Stimulated activated CD8-positive, alpha-beta memory T cell treated with anti-CD3 and anti-CD28 coated beads, Interleukin-15, amount 100 ng/mL, for 4 hours (primary cell): ENCODE data around the gene ACAD11.
"Not testable (repeated sequence)": the region's sequence is repeated elsewhere in the genome, so short reads cannot be mapped to it uniquely, and the experiment has no call there.

Source experiments
- DNase-seq, 2 donors: peaks; one replicate each; pipeline ENCODE4 v3.0.0-alpha.2; 2020; ENCODE audit warnings: low read depth in 2 of 2

ACAD11 gene

DNA sequence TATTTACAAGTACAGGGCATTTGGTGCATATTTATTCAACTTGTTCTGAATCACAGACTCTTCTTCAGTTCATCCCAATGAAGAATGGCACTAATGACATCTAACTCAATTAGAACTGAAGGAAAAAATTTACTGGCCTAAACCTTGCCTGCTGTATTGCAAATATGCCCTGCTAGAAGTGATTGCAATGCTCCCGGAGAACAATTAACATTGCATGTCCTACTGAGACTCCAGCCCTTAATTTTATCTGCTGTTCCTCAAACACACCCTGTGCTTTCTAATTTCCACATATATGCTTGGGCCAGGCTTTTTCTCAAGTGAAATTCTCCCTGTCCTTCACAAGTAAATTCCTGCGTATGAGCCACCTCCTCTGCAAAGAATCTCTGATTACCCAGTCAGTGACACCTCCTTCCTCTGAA lies 54.2 kb downstream of the ACAD11 start:
- no peak for DNase-seq

DNA sequence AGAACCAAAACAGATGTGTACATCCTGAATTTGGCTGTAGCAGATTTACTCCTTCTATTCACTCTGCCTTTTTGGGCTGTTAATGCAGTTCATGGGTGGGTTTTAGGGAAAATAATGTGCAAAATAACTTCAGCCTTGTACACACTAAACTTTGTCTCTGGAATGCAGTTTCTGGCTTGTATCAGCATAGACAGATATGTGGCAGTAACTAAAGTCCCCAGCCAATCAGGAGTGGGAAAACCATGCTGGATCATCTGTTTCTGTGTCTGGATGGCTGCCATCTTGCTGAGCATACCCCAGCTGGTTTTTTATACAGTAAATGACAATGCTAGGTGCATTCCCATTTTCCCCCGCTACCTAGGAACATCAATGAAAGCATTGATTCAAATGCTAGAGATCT lies 59.0 kb downstream of the ACAD11 start:
- not testable (repeated sequence) for DNase-seq

GRCh38 chr3:132598181-132598580 lies 61.4 kb downstream of the ACAD11 start:
- DNase-seq = no peak

- no peak for DNase-seq
Measured at GRCh38 chr3:132597660-132598059, 61.9 kb downstream of the ACAD11 start.

DNA sequence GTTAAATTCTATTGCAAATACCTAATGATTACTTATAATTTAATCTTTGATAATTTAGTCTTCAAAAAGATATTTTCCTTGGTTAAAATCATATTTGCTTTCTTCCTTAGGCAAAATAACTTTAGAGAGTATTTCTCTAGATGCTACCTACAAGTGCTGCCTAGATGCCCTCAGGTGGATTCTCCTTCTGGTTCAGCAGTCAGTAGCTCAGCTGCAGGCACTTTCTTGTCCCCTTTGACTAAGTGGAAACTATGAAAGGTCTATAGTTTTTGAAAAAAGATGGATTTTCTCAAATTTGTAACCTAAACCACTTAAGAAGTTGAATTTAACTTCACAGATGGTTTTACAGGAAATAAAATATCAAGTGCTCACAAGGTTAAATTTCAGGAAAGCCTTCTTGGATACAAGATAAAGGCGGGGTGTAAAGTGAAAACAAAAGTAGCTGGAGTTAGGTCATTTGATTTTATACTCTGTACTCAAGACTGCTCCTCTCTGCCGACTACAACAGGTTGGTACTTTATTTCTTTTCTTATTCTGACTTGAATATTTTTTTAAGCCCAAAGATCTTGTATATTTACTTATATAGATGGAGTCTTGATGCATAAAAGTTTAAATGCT lies 62.7 kb downstream of the ACAD11 start, which contains the start of gene ACKR4:
Gene ACKR4, plus strand, starts transcription at position 455 of the 618 bp plus-strand sequence. CDS start 3,128 bp downstream, outside the sequence.
- no peak for DNase-seq

DNA sequence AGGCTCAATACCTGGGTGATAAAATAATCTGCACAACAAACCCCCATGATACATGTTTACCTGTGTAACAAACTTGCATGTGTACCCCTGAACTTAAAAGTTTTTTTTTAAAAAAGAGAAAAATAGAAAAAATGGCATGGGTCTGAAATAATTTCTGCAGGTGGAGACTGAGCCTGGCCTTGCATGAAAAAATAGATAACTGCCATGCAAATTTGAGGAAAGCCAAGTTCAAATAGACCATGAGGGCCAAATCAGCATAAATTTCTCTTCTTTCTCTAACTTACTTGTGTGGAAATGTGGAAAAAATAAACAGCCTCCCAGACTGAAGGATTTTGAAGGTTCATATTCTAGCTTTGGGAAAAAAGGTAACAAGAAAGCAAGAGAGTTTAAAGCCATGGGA lies 63.3 kb downstream of the ACAD11 start:
- DNase-seq = no peak

GRCh38 chr3:132595014-132595413 lies 64.6 kb downstream of the ACAD11 start:
- no peak for DNase-seq

- no peak for DNase-seq
Measured at GRCh38 chr3:132594498-132594897, 65.1 kb downstream of the ACAD11 start.

DNA sequence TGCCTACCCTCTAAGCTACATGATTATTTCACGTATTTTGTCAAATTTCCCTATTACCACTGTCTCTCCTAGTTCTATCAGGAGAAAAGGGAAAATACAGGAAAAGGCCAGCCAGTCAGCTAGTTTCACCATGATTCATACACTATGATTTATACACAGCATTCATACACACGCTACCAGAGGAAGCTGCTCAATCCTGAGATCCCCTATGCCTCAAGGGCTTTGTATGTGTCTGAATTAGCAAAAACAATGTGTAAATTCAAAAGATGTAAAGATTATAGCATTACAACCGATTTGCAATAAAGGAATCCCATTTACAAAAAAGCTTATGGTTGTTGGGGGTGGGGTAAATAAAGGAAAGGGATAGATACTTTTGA lies 65.7 kb downstream of the ACAD11 start:
- no peak for DNase-seq

GRCh38 chr3:132593241-132593946 lies 66.2 kb downstream of the ACAD11 start:
- DNase-seq = no peak

- no peak for DNase-seq
Measured at GRCh38 chr3:132592216-132592615, 67.4 kb downstream of the ACAD11 start.

DNA sequence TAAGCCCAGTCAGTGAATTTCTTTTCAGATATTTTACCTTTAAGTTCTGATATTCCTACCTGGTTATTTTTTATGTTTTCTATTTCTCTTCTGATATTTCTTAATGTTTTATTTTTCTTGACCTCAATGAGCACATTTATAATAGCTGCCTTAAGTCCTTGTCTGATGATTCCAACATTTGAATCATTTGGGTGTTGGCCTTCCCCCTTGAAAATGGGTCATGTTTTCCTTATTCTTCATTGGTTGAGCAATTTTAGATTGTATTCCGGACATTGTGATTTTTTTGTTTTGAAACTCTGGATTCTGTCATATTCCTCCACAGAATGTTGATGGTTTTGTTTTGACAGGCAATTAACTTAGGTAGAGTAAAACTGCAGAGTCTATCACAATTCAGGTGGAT lies 72.2 kb downstream of the ACAD11 start:
- DNase-seq = no peak

DNA sequence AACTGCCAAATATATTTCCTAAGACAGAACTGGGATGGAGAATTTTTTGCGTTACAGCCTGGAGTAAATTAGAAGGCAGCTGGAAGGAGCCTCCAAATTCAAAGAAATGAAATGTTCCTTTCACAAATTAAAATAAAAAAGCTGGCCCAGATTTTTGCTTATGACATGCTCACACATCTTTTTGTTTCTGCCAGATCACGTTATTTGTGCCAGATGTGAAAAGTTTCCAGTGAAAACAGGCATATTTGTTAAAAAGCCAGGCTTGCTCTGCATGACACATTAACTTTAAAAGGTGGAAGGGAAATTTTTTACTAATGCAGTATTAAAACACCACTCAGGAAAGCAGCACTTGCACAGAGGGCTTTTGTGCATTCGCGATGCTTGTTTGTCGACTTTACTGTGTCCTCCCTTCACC lies 85.8 kb downstream of the ACAD11 start:
- DNase-seq = no peak

GRCh38 chr3:132570016-132570415 lies 89.6 kb downstream of the ACAD11 start:
- DNase-seq = no peak

- no peak for DNase-seq
Measured at GRCh38 chr3:132569580-132569979, 90.0 kb downstream of the ACAD11 start.

DNA sequence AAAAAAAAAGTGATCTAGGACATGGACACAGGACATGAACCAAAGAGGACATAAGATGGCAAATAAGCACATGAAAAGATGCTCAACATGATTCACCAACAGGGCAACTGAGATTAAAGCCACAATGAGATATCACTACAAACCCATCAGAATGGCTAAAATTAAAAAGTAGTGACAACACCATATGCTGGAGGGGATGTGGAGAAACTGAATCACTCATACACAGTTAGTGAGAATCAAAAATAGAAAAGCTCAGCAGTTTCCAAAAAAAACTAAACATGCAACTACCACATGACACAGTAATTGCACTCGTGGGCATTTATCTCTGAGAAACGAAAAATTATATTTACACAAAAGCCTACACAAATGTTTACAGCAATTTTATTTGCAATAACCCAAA lies 90.5 kb downstream of the ACAD11 start:
- DNase-seq = no peak

GRCh38 chr3:132568422-132568821 lies 91.2 kb downstream of the ACAD11 start:
- DNase-seq = no peak

GRCh38 chr3:132564070-132564465 lies 95.5 kb downstream of the ACAD11 start:
- DNase-seq = no peak

DNA sequence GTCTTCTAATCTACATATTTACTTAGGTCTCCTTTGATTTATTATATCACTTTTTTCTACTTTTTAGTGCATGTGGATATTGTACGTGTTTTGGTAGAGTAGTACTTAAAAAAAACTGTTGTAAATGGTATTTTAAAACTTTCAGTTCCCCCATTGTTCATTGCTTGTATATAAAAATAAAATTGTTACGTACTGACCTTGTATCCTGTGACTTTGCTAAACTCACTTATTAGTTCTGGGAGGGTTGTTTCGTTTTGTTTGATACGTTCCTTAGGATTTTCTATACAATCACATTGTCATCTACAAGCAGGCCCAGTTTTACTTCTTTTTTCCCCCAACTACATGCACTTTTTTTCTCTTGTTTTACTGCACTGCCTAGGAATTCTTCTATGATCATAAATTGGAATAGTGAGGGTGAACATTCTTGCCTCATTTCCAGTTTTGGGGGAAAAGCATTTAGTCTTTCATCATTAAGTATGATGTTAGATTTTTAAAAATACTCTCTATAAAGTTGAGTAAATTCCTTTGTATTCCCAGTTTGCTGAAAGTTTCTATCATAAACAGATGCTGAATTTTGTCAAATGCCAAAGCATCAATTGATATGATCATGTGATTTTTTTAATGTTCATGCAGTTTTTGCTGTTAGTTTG lies 96.1 kb downstream of the ACAD11 start:
- no peak for DNase-seq

GRCh38 chr3:132561003-132561402 lies 98.6 kb downstream of the ACAD11 start:
- no peak for DNase-seq

DNA sequence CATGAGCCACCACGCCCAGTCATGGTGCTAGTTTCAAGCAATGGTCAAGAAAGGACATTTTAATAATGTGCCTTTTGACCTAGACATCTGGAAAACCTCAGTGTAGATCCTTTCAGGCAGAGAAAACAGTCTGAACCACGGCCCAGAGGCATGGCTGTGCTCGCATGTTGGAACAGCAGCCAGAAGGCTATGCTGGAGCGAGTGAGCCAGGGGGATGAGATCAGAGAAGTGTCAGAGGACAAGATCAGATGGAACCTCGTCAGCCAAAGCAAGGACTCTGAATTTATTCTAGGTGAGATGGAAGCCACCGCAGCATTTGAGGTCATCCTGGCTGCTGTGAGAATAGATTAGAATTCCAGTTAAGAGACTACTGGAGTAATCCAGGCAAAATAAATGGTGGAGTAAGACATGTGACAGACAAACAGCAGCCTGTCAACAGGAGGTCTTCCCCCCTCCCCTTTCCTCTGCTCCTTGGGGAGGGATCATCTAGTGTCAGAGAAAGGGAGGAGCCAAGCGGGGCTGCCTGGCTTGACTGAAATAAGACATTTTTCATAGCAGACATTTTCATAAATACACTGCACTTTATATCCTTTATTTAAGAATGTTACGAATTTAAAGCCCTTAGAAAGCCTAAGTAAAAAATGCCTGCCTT lies 103.0 kb downstream of the ACAD11 start:
- DNase-seq = no peak

DNA sequence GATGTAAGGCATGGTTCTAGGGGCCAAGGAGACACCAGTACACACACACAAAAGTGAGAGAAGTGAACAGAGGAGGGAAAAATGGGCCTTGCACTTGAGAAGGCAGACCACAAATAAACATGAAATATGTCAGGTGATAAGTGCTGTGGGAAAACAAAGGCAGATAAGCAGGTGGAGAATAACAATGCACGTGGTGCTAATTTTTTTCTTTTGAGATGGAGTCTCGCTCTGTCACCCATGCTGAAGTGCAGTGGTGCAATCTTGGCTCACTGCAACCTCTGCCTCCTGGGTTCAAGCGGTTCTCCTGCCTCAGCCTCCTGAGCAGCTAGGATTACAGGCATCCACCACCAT lies 103.6 kb downstream of the ACAD11 start:
- DNase-seq = not testable (repeated sequence)
